ENCODE measurements around the gene GLYAT.
A peak's percentile ranks its signal among the peaks of the same experiment; 100 is the strongest.

Gene GLYAT

DNA sequence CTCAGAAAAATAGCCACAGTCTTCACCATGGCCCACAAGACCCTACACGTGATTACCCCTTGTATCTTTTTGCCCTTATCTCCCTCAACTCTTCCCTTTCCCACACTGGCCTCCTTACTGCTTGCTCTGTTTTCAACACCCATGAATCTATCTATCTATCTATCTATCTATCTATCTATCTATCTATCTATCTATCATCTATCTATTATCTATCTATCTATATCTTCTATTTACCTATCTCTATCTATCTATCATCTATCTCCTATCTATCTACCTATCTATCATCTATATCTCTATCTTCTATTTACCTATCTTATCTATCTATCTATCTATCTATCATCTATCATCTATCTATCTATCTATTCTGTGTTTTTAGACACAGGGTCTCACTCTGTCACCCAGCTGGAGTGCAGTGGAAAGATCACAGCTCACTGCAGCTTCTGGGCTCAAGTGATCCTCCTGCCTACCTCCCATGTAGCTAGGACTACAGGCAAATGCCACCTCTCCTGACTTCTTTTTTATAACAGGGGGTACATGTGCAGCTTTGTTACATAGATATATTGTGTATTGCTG lies 55.1 kb downstream of the GLYAT start:
- DNase-seq = no peak

DNA sequence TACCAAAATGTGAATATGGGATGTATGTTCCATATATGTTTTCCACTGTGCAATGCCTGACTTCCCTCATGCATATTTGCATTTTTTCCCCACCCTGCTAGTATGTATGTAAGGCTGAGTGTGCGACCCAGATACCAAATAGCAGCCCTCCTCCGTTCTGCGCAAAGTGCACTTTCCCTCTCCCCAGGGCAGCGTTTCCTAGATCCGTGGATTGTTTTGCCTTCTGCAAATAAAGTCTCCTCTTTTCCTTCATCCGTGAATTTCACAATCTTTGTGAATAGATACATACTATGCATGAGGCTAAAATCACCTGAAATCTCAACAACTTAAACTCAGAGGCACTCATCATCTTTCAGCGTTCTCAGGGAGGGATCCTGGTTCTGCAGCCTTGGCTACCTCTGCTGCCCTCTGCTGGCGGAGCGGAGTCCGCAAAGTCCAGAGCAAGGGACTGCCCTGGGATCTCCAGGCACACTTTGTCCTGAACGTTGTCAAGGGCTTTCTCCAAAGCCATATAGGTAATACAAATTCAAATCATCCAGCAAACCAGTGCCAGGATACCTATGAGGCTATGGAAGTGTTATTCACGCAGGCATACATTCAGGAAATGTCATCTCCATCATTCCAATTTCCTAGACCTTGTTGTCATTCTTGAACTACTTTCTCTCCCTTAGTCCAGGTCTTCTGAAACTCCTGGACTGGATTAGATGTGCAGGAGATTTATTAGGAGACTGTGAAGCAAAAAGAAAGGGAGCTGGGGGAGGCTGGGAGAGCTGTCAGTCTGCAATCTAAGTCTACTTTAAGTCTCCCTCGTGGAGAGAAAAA lies 56.2 kb downstream of the GLYAT start:
- peak; percentile 78 for DNase-seq

DNA sequence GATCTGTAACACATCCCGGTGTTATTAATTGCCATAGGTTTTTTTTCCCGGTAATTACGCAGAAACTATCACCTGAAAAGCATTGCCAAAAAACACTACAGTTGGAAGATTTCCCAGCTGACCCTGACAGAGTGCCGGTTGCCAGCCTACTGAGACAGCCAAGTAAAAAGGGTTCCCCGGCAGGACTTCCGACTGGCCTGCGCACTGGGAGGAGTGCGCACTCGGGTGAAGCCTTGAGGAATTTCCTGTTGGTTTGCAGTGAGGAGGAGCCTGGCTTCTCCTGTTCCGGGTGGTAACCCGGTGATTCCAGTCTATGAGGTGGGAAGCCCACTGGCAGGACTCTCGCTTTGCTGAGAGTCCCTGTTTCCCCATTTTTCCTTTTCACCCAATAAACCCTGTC lies 57.1 kb downstream of the GLYAT start:
- no peak for DNase-seq

DNA sequence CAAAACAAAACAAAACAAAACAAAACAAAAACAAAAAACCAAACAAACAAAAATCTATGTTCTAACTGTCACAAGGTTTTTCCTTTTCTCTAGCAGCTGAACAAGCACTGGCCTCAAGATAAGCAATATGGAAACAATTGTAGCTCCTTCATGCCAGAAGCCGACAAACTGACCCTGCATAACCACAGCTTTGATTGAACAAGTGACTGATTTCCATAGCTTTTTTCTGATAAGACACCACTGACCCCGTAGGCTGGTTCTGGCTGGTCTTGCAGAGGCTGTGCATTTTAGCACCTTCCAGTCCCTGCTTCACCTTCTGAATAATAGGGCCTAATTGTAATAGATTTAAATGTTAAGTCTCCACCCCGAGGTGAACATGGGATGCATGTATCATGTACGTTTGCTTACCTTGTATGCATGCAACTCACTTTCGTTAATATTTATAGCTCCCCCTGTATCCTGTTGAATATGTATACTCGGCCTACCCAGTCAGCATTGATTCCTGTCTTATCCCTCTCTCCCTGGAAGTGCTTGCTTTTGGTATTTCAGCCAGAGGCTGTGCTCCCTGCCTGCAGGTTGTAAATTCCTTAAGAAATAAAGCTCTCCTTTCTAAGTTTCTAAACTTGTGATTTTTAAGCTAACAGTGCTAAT lies 59.6 kb downstream of the GLYAT start:
- DNase-seq = no peak

DNA sequence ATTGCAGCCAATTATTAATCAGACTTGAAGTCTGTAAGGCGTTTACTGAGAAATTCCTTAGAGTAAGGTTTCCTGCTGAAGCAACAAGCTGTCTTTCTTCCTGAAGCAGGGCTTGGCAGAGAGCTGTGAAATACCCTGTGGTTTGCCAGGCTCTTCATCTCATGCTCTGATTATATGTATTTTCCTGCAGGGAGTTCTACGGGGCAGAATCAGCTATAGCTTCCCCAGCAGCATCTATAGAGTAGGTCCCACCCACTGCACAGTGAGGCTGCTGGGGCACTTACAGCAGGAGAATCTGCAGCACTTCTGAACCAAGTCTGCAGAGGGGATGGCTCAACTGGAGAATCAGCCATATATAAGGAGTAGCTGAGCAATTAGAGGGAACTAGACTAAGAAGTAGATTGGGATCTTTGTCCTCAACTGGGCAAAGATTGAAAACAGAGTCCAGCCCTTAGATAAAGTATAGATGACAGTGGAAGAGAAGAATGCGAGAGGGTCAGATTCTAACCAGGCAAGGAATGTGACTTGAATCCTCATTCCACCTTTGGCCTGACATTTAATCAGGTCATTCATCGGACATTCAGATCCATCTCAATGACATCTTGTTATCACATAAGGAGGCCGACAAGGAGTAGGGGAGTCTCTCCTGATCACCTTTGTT lies 71.7 kb downstream of the GLYAT start:
- DNase-seq = no peak

DNA sequence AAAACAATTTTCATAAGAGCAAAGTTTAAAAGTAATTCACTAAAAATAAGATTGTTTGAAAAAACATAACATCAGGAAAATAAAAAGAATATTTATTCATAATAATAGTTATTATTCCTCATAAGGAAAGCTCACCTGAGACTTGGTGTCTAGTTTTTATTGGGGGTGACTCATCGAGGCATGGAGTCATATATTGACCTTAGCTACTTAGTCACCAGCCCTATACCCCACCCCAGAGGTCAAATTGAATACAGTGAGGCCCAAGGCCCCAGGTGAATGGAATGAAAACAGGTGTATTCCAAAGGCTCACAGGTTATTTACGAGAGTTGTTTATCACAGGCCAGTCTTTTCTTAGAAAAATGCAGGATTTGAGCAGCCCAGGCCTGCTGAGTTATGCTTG lies 72.3 kb downstream of the GLYAT start:
- DNase-seq = no peak

All from CD4-positive, alpha-beta T cell treated with Interleukin-6 for 4 hours (primary cell).